Left ventricle myocardium inferior (tissue), 1 donor: Measurements from ENCODE around the gene KRT16. TPM values are rescaled to one million over a fixed set of nuclear protein-coding genes. Genes with fewer than 3 reads are reported as not detected.
"Not testable (repeated sequence)": the region's sequence is repeated elsewhere in the genome, so short reads cannot be mapped to it uniquely, and the experiment has no call there.

Experiments
- DNase-seq: peaks from one replicate; pipeline ENCODE4 v3.0.0-alpha.2; 2020
- H3K27ac ChIP-seq: fragments of 200-600 bp; replicated peaks from 2 replicates; pipeline ENCODE4 v1.8.0; 2021
- H3K27me3 ChIP-seq: fragments of 200-600 bp; 2 replicates; pipeline ENCODE4 v1.8.0; 2021; ENCODE audit warnings: low read depth
- H3K36me3 ChIP-seq: fragments of 200-600 bp; 2 replicates; pipeline ENCODE4 v1.8.0; 2021
- H3K4me1 ChIP-seq: fragments of 200-600 bp; 2 replicates; pipeline ENCODE4 v1.8.0; 2021
- H3K4me3 ChIP-seq: fragments of 200-600 bp; 2 replicates; pipeline ENCODE4 v1.8.0; 2021; ENCODE audit warnings: mild to moderate bottlenecking, moderate library complexity
- H3K9me3 ChIP-seq: fragments of 200-600 bp; replicated peaks from 2 replicates; pipeline ENCODE4 v1.8.0; 2021
- intact Hi-C: fragments of 100-400 bp; cut with micrococcal nuclease; formaldehyde crosslinking; loops from one replicate; pipeline ENCODE4 v1.11.0; 2022
- total RNA-seq: library from RNA; stranded (reverse); fragmentation: NEBNext Ultra II Directional; extraction: Animal tissue kit (Norgen Biotek cat#: 25700); gene quantifications from one replicate; pipeline ENCODE4 v1.2.1, GENCODE V29; 2021
- TF ChIP-seq, protein P1 (sequence below): fragments of 200-600 bp; IDR thresholded peaks from 2 replicates; pipeline ENCODE4 v1.8.0; 2021; ENCODE audit warnings: antibody characterized with exemption, mild to moderate bottlenecking, borderline replicate concordance
- donor health status: DM: no; HTN: yes; CAD: no; lungs with severe emphysema.

The KRT16 gene
- total RNA-seq, 1 donor from 2014 or later: not detected

DNA sequence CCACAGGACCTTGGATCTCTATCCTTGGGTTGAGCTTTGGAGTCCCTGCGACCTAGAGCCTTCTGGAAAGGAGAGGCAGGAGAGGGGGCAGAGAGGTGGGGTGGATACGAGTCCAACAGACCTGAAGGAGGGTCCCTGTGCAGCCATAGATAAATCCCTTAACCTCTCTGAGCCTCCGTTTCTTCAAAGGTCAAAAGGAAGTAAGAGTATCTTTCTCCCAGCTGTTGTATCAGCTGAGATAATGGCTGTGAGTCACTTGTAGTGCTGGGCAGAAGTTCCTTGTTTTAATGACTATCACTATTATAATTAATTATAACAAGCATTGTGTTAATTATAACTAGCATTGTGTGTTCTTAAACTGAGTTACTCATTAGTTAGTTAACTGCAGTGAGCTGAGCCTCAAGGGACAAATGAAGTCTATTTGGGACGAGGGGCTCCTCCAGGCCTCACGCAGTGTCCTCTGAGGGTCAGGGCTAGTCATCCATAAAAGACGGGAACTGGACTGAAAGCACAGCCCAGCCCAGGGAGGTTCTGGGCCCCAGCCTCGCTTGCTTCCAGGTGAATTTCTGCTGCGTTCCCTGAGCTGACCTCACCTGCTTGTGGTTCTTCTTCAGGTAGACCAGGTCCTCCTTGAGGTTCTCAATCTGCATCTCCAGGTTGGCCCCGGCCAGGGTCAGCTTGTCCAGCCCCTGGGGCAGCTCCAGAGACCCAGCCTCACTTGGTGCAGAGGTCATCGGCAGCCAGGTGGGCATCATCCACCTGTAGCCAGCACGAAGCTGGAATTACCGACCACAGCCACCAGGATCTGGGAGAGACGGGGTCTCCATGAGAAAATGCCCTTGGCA lies 17.5 kb upstream of the KRT16 start:
- TF ChIP-seq, protein P1, sequence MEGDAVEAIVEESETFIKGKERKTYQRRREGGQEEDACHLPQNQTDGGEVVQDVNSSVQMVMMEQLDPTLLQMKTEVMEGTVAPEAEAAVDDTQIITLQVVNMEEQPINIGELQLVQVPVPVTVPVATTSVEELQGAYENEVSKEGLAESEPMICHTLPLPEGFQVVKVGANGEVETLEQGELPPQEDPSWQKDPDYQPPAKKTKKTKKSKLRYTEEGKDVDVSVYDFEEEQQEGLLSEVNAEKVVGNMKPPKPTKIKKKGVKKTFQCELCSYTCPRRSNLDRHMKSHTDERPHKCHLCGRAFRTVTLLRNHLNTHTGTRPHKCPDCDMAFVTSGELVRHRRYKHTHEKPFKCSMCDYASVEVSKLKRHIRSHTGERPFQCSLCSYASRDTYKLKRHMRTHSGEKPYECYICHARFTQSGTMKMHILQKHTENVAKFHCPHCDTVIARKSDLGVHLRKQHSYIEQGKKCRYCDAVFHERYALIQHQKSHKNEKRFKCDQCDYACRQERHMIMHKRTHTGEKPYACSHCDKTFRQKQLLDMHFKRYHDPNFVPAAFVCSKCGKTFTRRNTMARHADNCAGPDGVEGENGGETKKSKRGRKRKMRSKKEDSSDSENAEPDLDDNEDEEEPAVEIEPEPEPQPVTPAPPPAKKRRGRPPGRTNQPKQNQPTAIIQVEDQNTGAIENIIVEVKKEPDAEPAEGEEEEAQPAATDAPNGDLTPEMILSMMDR: no peak
- peaks cover 8% of the 10 kb centered on the region for H3K4me1 ChIP-seq
- H3K27me3 ChIP-seq: peaks cover 6% of the 10 kb centered on the region
- intact Hi-C loops: no loop called here
- no peaks in the 10 kb centered on the region for H3K36me3 ChIP-seq
- no peak for DNase-seq
- no peaks in the 10 kb centered on the region for H3K9me3 ChIP-seq
- H3K27ac ChIP-seq: no peak overlapping the region
- H3K4me3 ChIP-seq: no peak overlapping the region

DNA sequence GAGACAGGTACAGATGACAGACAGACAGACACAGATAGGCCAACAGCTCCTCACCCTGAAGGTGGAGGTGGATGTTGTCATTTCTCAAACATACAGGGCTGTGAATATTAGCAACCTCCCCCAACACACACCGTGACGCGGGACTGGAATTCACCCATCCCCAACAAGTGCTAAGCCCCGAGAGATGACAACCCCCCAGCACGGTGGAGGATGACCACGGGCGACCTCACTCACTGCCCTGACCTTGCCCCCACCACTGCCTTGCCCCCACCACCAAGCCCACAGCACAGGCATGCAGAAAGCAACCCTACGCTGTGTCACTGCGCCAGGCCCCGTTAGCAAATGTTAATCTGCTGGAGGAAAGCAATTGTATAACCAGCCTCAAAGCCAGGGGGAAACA lies 16.7 kb upstream of the KRT16 start:
- no peak overlapping the region for H3K4me3 ChIP-seq
- DNase-seq: no peak

DNA sequence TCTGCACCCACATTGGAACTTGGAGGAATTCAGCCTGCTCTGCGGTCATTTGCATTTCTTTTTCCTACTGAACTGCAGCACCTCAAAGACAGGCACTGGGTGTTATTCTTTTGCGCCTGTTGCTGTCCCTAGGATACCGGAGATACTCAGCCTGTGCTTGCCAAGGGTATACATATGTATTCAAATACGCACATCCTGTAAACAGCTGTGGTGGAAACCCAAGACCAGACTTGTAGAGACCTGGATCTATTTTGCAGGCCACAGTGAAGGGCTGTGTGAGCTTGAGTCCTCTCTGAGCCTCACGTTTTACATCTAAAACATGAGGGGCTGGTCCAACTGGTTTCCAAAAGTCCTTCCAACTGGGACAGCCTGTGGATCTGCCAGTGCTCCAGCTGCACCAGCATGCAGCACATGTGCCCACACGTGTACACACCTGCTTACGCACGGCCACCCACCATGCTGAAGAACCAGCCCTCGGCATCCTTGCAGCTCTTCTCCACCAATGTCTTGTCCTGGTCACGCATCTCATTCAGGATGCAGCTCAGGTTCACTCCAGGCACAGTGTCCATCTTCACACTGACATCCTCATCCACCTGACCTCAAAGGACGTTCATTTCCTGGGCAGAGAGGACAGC lies 16.2 kb upstream of the KRT16 start:
- H3K9me3 ChIP-seq, intact Hi-C loops, H3K4me3 ChIP-seq, H3K4me1 ChIP-seq, H3K27ac ChIP-seq, H3K36me3 ChIP-seq, DNase-seq: not testable (repeated sequence)
- H3K27me3 ChIP-seq: peaks cover 17% of the 10 kb centered on the region

More for the DNA sequence above, 16.7 kb upstream of the KRT16 start:
- H3K4me1 ChIP-seq: peaks cover 5% of the 10 kb centered on the region
- intact Hi-C loops: no loop called here
- no peaks in the 10 kb centered on the region for H3K36me3 ChIP-seq
- TF ChIP-seq, protein P1: no peak
- peaks cover 11% of the 10 kb centered on the region for H3K27me3 ChIP-seq
- no peak overlapping the region for H3K27ac ChIP-seq
- H3K9me3 ChIP-seq: no peaks in the 10 kb centered on the region

DNA sequence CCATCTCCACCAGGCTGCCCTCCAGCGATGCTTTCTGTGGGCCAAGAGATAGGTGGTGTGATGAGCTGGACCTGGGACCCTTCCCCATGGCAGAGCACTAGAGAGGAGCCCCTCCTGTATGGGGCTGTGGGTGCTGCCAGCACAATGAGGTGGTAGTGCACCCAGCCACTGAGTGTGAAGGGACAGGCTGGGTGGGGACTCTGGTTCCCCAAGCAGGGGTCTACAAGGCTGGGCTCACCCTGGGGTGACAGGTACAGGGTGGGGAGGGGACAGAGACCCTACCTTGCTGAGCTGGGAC lies 15.5 kb upstream of the KRT16 start:
- peaks cover 23% of the 10 kb centered on the region for H3K27me3 ChIP-seq
- H3K4me1 ChIP-seq: not testable (repeated sequence)

DNA sequence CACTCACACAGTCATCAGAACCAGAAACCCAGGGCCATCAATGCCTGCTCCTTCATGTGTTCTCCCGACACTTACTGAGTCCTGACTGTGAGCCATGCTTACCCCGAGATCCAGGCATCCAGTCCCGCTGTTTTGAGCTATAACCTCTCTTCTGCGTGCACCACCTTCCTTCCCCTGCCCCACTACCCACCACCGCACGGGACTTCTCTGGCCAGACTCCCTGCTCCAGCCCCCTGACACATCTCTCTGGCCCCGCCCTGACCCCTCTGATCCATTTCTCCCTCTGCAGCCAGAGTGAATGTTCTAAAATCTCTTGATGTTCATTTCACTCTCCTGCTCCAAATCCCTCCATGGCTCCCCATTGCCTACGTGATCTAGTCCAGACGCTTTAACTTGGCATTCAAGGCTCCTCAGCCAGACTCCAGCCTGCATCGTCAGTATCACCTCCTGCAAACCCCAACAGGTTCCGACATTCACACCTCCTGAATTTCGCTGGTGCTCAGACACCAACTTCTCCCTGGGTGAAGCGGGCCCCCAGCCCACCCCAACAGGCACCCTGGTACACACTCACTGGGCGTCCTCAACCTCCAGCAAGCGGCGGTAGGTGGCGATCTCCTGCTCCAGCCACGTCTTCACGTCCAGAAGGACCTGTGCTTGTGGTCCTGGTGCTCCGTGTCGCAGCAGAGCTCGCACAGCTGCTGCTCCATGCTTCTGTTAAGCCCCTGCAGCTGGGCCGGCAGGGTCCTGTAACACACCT lies 14.9 kb upstream of the KRT16 start:
- no peak for DNase-seq

More for the DNA sequence above, 15.5 kb upstream of the KRT16 start:
- H3K27ac ChIP-seq, intact Hi-C loops, H3K4me3 ChIP-seq, H3K9me3 ChIP-seq, H3K36me3 ChIP-seq, DNase-seq: not testable (repeated sequence)

DNA sequence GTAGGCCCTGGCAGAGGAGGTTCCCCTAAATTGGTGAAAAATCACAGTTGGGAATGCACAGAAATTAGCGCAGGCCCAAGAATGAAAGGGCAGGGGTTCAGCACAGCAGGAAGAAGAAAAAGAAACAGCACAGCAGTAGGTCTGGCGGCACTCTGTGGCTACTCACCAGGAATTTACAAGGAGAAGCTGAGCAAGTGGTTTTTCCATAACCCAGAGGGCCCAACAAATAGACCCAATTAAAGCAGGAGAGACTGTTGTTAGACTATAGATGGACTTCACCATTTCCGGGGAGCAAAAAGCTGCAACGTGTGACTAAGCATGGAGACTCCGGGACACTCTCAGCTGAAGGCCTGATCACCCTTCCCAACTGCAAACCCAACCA lies 14.3 kb upstream of the KRT16 start:
- H3K4me3 ChIP-seq, H3K4me1 ChIP-seq, H3K27ac ChIP-seq, H3K36me3 ChIP-seq, DNase-seq, H3K9me3 ChIP-seq, intact Hi-C loops: not testable (repeated sequence)
- peaks cover 34% of the 10 kb centered on the region for H3K27me3 ChIP-seq

More for the DNA sequence above, 14.9 kb upstream of the KRT16 start:
- H3K4me3 ChIP-seq: no peak overlapping the region
- H3K27ac ChIP-seq: no peak overlapping the region
- H3K9me3 ChIP-seq: no peaks in the 10 kb centered on the region
- intact Hi-C loops: no loop called here
- H3K27me3 ChIP-seq: peaks cover 29% of the 10 kb centered on the region
- no peaks in the 10 kb centered on the region for H3K36me3 ChIP-seq
- TF ChIP-seq, protein P1: no peak
- H3K4me1 ChIP-seq: peaks cover 5% of the 10 kb centered on the region

DNA sequence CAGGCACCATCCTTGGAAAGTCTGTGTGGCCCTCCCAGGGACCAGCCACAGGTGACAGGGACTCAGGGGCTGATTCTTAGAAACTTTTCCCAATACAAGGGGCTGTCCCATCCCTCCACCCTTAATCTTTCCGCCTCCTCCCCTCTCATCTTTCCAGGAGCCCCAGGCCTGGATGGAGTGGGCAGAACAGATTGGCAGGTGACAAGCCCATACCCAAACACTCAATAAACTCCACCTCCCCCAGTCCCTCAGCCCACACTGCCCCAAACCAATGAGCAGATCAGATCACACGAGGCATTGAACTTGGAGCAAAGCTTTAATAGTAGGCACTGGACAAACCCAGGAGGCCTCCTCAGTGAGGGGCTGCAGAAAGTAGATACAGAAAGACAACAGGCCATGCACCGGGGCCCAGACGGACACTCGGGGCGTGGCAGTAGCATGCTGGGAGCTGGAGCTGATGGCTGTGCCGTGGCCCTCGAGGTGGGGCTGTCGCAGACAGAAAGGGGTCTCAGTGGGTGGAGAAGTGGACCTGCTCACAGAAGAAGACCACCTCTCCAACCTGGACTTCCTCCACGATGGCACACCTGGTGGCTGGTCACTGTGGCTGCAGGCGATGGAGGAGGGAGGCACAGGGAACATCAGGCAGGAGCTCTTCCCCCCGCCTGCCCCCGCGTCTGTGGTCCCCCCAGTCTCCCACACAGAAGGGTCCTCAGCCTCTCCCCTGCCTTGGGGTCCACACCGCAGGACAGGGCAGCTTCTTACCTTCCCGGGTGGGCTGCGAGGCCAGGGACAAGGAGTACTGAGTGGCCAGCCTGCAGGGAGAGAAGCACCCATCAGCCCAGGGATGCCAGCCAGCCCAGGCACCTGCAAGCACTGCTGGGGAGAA lies 13.7 kb upstream of the KRT16 start:
- H3K9me3 ChIP-seq, intact Hi-C loops, H3K4me1 ChIP-seq, DNase-seq, H3K36me3 ChIP-seq, H3K4me3 ChIP-seq, H3K27ac ChIP-seq: not testable (repeated sequence)
- peaks cover 36% of the 10 kb centered on the region for H3K27me3 ChIP-seq
